Measurements from ENCODE around the gene IGSF21.

The IGSF21 gene

GRCh38 chr1:18191481-18192155, 84.0 kb downstream of the IGSF21 start:
- no peaks in the 10 kb centered on the region for H3K36me3 ChIP-seq (replicated peaks; ENCODE audit: low read depth, low read length)
- H2AFZ ChIP-seq (ENCODE audit: low read depth, low read length) = no peak overlapping the region
- no peaks in the 10 kb centered on the region for H3K9me3 ChIP-seq (ENCODE audit: insufficient read depth, low read length)
- H3K79me2 ChIP-seq (ENCODE audit: low read length) = no peaks in the 10 kb centered on the region
- H3K27me3 ChIP-seq (ENCODE audit: low read depth, low read length) = no peaks in the 10 kb centered on the region
- TF ChIP-seq CTCF (IDR thresholded peaks at IDR 0.05; ENCODE audit: low read depth, low read length) (no peak), EZH2phosphoT487 (IDR thresholded peaks at IDR 0.05; ENCODE audit: low read depth) (no peak)
- H3K27ac ChIP-seq (ENCODE audit: low read length) = no peak overlapping the region
- H4K20me1 ChIP-seq (ENCODE audit: insufficient read depth, low read length) = no peaks in the 10 kb centered on the region
- H3K4me1 ChIP-seq (ENCODE audit: low read length) = no peaks in the 10 kb centered on the region
- H3K9ac ChIP-seq (ENCODE audit: low read length) = no peak overlapping the region
- no peak overlapping the region for H3K4me2 ChIP-seq (ENCODE audit: low read length)
- no peak overlapping the region for H3K4me3 ChIP-seq (ENCODE audit: low read length)

DNA sequence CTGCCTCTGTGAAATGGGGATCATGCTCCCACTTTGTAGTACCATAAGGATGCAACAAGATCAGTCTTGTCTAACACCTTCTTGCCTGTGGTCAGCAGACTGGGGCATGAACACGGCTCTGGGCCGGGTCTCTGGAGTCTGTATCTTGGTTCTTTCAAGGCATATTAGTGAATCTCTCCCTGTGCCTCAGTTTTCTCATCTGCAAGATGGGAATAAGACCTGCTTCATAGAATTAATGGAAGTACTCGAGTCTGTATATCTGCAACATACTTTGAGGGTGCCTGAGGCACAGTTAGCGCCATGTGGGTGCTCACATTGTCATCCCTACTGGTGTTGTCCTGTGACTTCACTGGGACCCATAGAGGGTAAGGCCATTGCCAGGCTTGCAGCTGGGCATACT, 84.6 kb downstream of the IGSF21 start:
- TF ChIP-seq EZH2phosphoT487 (IDR thresholded peaks at IDR 0.05; ENCODE audit: low read depth) = no peak
- TF ChIP-seq CTCF (IDR thresholded peaks at IDR 0.05; ENCODE audit: low read depth, low read length) = no peak

GRCh38 chr1:18192974-18193373, 85.4 kb downstream of the IGSF21 start:
- Histone ChIP-seq H3K4me1 (ENCODE audit: low read length) (no peaks in the 10 kb centered on the region), H3K4me3 (ENCODE audit: low read length) (no peak overlapping the region), H4K20me1 (ENCODE audit: insufficient read depth, low read length) (no peaks in the 10 kb centered on the region), H3K79me2 (ENCODE audit: low read length) (no peaks in the 10 kb centered on the region), H2AFZ (ENCODE audit: low read depth, low read length) (no peak overlapping the region), H3K27me3 (ENCODE audit: low read depth, low read length) (no peaks in the 10 kb centered on the region), H3K9me3 (ENCODE audit: insufficient read depth, low read length) (no peaks in the 10 kb centered on the region), H3K36me3 (replicated peaks; ENCODE audit: low read depth, low read length) (no peaks in the 10 kb centered on the region), H3K9ac (ENCODE audit: low read length) (no peak overlapping the region), H3K27ac (ENCODE audit: low read length) (no peak overlapping the region), H3K4me2 (ENCODE audit: low read length) (no peak overlapping the region)
- no peak for TF ChIP-seq EZH2phosphoT487 (IDR thresholded peaks at IDR 0.05; ENCODE audit: low read depth)
- TF ChIP-seq CTCF (IDR thresholded peaks at IDR 0.05; ENCODE audit: low read depth, low read length) = no peak

More for the DNA sequence above, 84.6 kb downstream of the IGSF21 start:
- Histone ChIP-seq H3K9ac (ENCODE audit: low read length) (no peak overlapping the region), H3K27me3 (ENCODE audit: low read depth, low read length) (no peaks in the 10 kb centered on the region), H3K4me3 (ENCODE audit: low read length) (no peak overlapping the region), H3K4me1 (ENCODE audit: low read length) (no peaks in the 10 kb centered on the region), H3K79me2 (ENCODE audit: low read length) (no peaks in the 10 kb centered on the region), H2AFZ (ENCODE audit: low read depth, low read length) (no peak overlapping the region), H3K9me3 (ENCODE audit: insufficient read depth, low read length) (no peaks in the 10 kb centered on the region), H3K27ac (ENCODE audit: low read length) (no peak overlapping the region), H4K20me1 (ENCODE audit: insufficient read depth, low read length) (no peaks in the 10 kb centered on the region), H3K4me2 (ENCODE audit: low read length) (no peak overlapping the region), H3K36me3 (replicated peaks; ENCODE audit: low read depth, low read length) (no peaks in the 10 kb centered on the region)

- H3K27ac ChIP-seq (ENCODE audit: low read length) = no peak overlapping the region
- no peak overlapping the region for H2AFZ ChIP-seq (ENCODE audit: low read depth, low read length)
- no peak overlapping the region for H3K4me3 ChIP-seq (ENCODE audit: low read length)
- no peaks in the 10 kb centered on the region for H4K20me1 ChIP-seq (ENCODE audit: insufficient read depth, low read length)
- no peak overlapping the region for H3K4me2 ChIP-seq (ENCODE audit: low read length)
- no peaks in the 10 kb centered on the region for H3K4me1 ChIP-seq (ENCODE audit: low read length)
- H3K9me3 ChIP-seq (ENCODE audit: insufficient read depth, low read length) = no peaks in the 10 kb centered on the region
- no peaks in the 10 kb centered on the region for H3K79me2 ChIP-seq (ENCODE audit: low read length)
- H3K9ac ChIP-seq (ENCODE audit: low read length) = no peak overlapping the region
- TF ChIP-seq EZH2phosphoT487 (IDR thresholded peaks at IDR 0.05; ENCODE audit: low read depth) (no peak), CTCF (IDR thresholded peaks at IDR 0.05; ENCODE audit: low read depth, low read length) (no peak)
- H3K36me3 ChIP-seq (replicated peaks; ENCODE audit: low read depth, low read length) = no peaks in the 10 kb centered on the region
- no peaks in the 10 kb centered on the region for H3K27me3 ChIP-seq (ENCODE audit: low read depth, low read length)
These were observed 89.7 kb downstream of the IGSF21 start for GRCh38 chr1:18197299-18197698.

All from OCI-LY3 (cell line).